CD4-positive, alpha-beta T cell treated with Interleukin-1 beta for 1 hour (primary cell): ENCODE data around the gene TGIF1.

Experiments used
- DNase-seq, 2 donors: peaks; one replicate each; pipeline ENCODE4 v3.0.0-alpha.2; 2020 to 2022

The TGIF1 gene

GRCh38 chr18:3486512-3486911 lies 36.5 kb downstream of the TGIF1 start:
- DNase-seq, result no peak

- no peak for DNase-seq
These were observed 39.5 kb downstream of the TGIF1 start for GRCh38 chr18:3489462-3489861.

GRCh38 chr18:3491981-3492555 lies 42.1 kb downstream of the TGIF1 start:
- no peak for DNase-seq

GRCh38 chr18:3492721-3493120 lies 42.7 kb downstream of the TGIF1 start:
- DNase-seq, result no peak

- DNase-seq, result no peak
These were observed 43.7 kb downstream of the TGIF1 start for GRCh38 chr18:3493501-3494244.

- no peak for DNase-seq
These were observed 44.2 kb downstream of the TGIF1 start for GRCh38 chr18:3494245-3494526.

- no peak for DNase-seq
These were observed 44.6 kb downstream of the TGIF1 start for GRCh38 chr18:3494569-3494968.

- peak in 1 of 2 donors; percentile 5 for DNase-seq
These were observed 45.9 kb downstream of the TGIF1 start for GRCh38 chr18:3495691-3496430.

- no peak for DNase-seq
These were observed 48.9 kb downstream of the TGIF1 start for GRCh38 chr18:3498698-3499471.

GRCh38 chr18:3499501-3499900 lies 49.5 kb downstream of the TGIF1 start:
- DNase-seq, result no peak

- no peak for DNase-seq
These were observed 50.0 kb downstream of the TGIF1 start for GRCh38 chr18:3500016-3500415.

GRCh38 chr18:3502650-3503049 lies 52.7 kb downstream of the TGIF1 start:
- DNase-seq, result no peak

GRCh38 chr18:3504637-3505036 lies 54.7 kb downstream of the TGIF1 start:
- no peak for DNase-seq

GRCh38 chr18:3508576-3509549 lies 58.9 kb downstream of the TGIF1 start:
- no peak for DNase-seq
